GM19467 (cell line): ENCODE measurements around the gene PDE6B.

Experiments
- ATAC-seq: cut with Tn5 transposase; IDR thresholded peaks from one replicate; pipeline ENCODE4 v1.9.1; 2021; ENCODE audit warnings: mild to moderate bottlenecking, moderate library complexity; ENCODE audit not compliant: unreplicated experiment

Gene PDE6B

DNA sequence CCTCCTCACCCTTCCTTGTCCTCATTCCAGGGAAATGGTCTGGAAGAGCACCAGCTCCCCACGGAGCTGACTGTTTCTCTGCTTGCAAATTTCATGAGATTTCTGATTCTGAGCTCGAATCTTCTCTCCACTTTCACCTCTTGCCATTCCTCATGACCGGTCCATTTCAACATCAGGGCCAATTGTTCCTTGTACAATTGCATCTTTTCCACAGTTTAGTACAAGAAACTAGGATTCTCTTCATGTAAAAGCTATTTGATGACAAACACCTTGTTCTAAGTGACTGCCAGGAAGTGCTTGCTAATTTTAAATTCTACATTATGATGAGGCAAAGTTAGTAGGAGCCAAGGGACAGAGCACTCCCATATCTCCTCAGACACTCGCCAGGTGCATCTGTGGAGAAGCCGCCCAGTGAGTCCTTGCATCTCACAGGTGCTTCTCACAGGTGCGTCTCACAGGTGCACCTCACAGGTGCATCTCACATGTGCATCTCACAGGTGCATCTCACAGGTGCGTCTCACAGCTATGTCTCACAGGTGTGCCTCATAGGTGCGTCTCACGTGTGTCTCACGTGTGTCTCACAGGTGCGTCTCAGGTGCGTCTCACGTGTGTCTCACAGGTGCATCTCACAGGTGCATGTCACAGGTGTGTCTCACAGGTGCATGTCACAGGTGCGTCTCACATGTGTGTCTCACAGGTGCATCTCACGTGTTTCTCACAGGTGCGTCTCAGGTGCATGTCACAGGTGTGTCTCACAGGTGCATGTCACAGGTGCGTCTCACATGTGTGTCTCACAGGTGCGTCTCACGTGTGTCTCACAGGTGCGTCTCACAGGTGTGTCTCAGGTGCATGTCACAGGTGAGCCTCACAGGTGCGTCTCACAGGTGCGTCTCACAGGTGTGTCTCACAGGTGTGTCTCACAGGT, 3.0 kb upstream of the PDE6B start:
- no peak for ATAC-seq

- ATAC-seq: no peak
Measured at GRCh38 chr4:622996-623913, 2.1 kb upstream of the PDE6B start.

GRCh38 chr4:623914-624566, 1.3 kb upstream of the PDE6B start:
- ATAC-seq: no peak

- ATAC-seq: no peak
Measured at GRCh38 chr4:625631-626161, 323 bp downstream of the PDE6B start.

DNA sequence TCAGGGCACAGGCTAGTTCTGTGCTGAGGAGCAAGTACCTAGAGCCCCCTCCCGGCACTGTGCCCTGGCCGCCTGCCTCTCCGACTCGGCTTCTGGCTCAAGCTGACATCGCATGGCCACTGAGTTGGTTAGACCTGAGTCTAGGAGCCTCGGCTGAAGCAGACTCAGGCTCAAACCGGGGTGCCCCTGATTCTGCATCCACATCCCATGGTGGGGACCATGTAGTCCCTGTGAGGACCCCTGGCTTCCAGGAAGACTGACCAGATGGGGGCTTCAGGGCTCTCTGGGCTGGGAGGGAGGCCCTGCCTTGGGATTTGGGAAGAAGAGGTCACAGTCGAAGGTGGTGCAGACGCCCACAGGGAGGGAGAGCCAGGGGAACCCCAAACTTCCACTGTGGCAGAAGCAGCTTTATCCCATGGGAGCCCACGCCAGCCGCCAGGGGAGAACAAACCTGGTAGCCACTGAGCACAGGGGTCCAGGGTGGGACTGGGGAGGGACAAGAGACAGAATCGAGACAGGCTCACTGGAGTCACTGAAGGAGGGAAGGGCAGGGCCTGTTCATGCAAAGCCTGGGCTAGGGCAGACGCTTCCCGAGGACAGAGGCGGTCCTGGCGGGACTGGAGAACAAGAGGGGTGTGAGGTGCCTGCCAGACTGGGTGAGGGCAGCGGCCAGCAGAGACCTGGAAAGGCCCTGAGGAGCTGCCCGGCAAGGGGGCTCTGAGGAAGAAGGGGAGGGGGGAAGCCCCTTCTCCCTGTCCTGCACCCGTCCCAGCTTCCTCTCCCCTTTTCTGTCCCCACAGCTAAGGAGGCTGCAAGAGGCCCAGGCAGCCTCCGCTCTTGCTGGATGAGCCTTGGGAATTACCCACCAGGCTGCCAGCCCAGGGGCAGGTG, 1.1 kb downstream of the PDE6B start:
- no peak for ATAC-seq

- no peak for ATAC-seq
Measured at GRCh38 chr4:627347-628125, 2.2 kb downstream of the PDE6B start.

- ATAC-seq: no peak
Measured at GRCh38 chr4:628311-628741, 3.0 kb downstream of the PDE6B start.

- ATAC-seq: no peak
Measured at GRCh38 chr4:628821-629635, 3.7 kb downstream of the PDE6B start.

DNA sequence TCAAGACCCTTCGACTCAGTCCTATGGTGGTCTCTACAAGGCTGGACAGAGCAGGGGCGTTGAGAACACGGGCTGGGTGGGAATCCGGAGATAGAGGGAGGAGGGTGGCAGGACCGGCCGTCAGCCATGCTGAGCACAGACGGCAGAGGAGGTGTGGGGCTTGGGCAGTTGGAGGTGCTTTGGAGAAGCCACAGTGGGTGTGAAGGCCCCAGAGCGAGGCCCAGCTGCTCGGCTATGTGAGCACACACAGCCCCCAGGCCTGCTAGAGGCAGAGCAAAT, 4.2 kb downstream of the PDE6B start:
- ATAC-seq: no peak

- no peak for ATAC-seq
Measured at GRCh38 chr4:629915-630641, 4.7 kb downstream of the PDE6B start.

DNA sequence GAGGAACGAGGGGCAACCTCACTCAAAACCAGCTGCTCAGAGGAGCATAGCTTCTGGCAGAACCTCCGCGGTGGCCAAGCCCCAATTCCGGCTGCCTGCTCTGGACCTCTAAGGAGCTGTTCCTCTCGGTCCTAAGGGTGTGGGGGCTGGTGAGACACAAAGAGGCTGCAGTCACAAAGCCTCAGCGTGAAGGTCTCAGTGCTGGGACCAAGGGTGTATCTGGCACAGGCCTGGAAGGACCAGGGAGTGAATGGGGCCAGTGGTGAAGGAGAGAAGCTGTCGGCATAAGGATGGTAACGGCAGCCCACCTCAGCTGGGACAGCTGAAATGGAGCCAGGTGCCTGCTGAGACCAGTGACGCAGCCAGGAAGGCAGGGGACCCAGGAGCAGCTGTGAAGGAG, 5.3 kb downstream of the PDE6B start:
- ATAC-seq: no peak

DNA sequence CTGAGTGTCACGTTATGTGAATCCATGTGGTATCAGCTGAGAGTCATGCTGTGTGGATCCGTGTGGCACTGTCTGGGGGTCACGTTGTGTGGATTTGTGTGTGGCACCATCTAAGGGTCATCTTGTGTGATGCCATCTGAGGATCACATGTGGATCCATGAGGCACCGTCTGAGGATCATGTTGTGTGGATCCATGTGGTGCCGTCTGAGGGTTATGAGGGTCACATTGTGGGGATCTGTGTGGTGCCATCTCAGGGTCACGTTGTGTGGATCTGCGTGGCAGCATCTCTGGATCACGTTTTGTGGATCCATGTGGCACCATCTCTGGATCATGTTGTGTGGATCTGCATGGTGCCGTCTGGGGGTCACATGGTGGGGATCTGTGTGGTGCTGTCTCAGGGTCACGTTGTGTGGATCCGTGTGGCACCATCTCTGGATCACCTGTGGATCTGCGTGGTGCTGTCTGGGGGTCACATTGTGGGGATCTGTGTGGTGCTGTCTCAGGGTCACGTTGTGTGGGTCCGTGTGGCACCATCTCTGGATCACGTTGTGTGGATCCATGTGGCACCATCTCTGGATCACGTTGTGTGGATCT, 6.9 kb downstream of the PDE6B start:
- ATAC-seq: no peak

GRCh38 chr4:632926-633325, 7.6 kb downstream of the PDE6B start:
- ATAC-seq: no peak

DNA sequence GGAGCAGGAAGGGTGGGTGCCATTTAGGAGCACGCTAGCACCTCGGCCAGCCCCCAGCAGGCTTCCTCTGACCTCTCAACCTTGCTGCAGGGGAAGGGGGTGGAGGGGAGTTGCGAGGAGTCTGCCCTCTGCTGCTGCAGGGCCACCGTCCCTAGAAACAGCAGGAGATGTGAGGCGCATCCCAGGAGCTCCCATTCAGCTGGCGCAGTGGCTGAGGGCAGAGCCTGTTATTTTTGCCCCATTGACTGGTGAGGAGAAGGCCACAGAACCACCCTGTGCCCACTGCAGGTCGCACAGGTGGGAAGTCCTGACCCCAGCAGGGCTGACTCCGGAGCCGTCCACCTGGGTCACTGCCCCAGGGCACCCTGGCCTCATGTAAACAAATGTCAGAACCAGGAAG, 8.0 kb downstream of the PDE6B start:
- ATAC-seq: no peak

- ATAC-seq: no peak
Measured at GRCh38 chr4:633976-634598, 8.7 kb downstream of the PDE6B start.

DNA sequence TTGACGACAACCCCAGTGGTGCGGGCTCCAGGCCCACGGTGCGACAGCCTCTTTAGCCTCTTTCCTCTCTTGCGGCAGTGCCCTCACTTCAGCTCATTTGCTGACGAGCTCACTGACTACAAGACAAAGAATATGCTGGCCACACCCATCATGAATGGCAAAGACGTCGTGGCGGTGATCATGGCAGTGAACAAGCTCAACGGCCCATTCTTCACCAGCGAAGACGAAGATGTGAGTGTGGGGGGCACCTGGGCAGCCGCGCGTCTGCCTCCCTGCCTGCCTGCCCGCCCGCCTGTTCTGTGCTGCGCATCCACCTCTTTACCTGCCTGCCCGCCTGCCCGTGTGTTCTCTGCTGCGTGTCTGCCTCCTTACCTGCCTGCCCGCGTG, 9.2 kb downstream of the PDE6B start:
- no peak for ATAC-seq
